SK-N-SH treated with all-trans-retinoic acid at 6 μM for 48 hours (cell line): Measurements from ENCODE around the gene FAM111A.

Source experiments
- BACH2 ChIP-seq: fragments of 250-450 bp; sonication (Bioruptor Pico); IDR thresholded peaks from 2 replicates; pipeline ENCODE4 v1.9.0; 2021; ENCODE audit warnings: mild to moderate bottlenecking, borderline replicate concordance
- CREB5 ChIP-seq: fragments of 250-450 bp; sonication (Bioruptor Pico); IDR thresholded peaks from 2 replicates; pipeline ENCODE4 v1.5.1; 2020; ENCODE audit warnings: low read depth, mild to moderate bottlenecking, moderate library complexity
- GLIS3 ChIP-seq: fragments of 250-450 bp; sonication (Bioruptor Pico); IDR thresholded peaks from 2 replicates; pipeline ENCODE4 v1.5.0; 2020; ENCODE audit warnings: mild to moderate bottlenecking, moderate library complexity
- ISL1 ChIP-seq: fragments of 250-450 bp; sonication (Bioruptor Pico); IDR thresholded peaks from 2 replicates; pipeline ENCODE4 v2.1.2; 2022; ENCODE audit warnings: mild to moderate bottlenecking, moderate library complexity
- PATZ1 ChIP-seq: fragments of 250-450 bp; sonication (Bioruptor Pico); IDR thresholded peaks from 2 replicates; pipeline ENCODE4 v1.8.0; 2020; ENCODE audit warnings: mild to moderate bottlenecking, moderate library complexity, borderline replicate concordance
- ZFP3 ChIP-seq: fragments of 250-450 bp; sonication (Bioruptor Pico); IDR thresholded peaks from 2 replicates; pipeline ENCODE4 v1.5.0; 2020; ENCODE audit warnings: mild to moderate bottlenecking, moderate library complexity
- ZNF70 ChIP-seq: fragments of 450-650 bp; formaldehyde crosslinking; IDR thresholded peaks from 2 replicates; pipeline ENCODE4 v1.5.0; 2020; ENCODE audit warnings: mild to moderate bottlenecking, moderate library complexity
- TF ChIP-seq, protein P1 (sequence below): fragments of 250-450 bp; sonication (Bioruptor Pico); IDR thresholded peaks from 2 replicates; pipeline ENCODE4 v1.5.0; 2020; ENCODE audit warnings: mild to moderate bottlenecking, moderate library complexity

- no peak for TF ChIP-seq CREB5 (CRISPR knock-in tag)
- no peak for TF ChIP-seq PATZ1 (CRISPR knock-in tag)
- TF ChIP-seq GLIS3, result no peak
- no peak for TF ChIP-seq ZFP3 (CRISPR knock-in tag)
- no peak for TF ChIP-seq BACH2 (CRISPR knock-in tag)
- TF ChIP-seq ZNF70 (CRISPR knock-in tag), result no peak
- TF ChIP-seq ISL1, result no peak
- TF ChIP-seq, protein P1, sequence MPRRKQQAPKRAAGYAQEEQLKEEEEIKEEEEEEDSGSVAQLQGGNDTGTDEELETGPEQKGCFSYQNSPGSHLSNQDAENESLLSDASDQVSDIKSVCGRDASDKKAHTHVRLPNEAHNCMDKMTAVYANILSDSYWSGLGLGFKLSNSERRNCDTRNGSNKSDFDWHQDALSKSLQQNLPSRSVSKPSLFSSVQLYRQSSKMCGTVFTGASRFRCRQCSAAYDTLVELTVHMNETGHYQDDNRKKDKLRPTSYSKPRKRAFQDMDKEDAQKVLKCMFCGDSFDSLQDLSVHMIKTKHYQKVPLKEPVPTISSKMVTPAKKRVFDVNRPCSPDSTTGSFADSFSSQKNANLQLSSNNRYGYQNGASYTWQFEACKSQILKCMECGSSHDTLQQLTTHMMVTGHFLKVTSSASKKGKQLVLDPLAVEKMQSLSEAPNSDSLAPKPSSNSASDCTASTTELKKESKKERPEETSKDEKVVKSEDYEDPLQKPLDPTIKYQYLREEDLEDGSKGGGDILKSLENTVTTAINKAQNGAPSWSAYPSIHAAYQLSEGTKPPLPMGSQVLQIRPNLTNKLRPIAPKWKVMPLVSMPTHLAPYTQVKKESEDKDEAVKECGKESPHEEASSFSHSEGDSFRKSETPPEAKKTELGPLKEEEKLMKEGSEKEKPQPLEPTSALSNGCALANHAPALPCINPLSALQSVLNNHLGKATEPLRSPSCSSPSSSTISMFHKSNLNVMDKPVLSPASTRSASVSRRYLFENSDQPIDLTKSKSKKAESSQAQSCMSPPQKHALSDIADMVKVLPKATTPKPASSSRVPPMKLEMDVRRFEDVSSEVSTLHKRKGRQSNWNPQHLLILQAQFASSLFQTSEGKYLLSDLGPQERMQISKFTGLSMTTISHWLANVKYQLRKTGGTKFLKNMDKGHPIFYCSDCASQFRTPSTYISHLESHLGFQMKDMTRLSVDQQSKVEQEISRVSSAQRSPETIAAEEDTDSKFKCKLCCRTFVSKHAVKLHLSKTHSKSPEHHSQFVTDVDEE (CRISPR knock-in tag), result no peak
Measured at GRCh38 chr11:59197991-59198390, 55.3 kb downstream of the FAM111A start.
